MM.1S (cell line): ENCODE data around the gene RBM45.

Experiments used
- DNase-seq: peaks from one replicate; pipeline ENCODE4 v3.0.0-alpha.2; 2015
- H2AFZ ChIP-seq: fragments of 300-600 bp; sonication (generic); 2 replicates; pipeline ENCODE4 v1.6.0; 2016; ENCODE audit warnings: antibody characterized with exemption, low read length
- H3F3A ChIP-seq: fragments of 300-600 bp; sonication (generic); 2 replicates; pipeline ENCODE4 v1.6.1; 2016; ENCODE audit warnings: mild to moderate bottlenecking, antibody characterized with exemption, low read length, moderate library complexity, mixed read lengths; ENCODE audit not compliant: insufficient read depth
- H3K27ac ChIP-seq: fragments of 300-600 bp; sonication (generic); 2 replicates; pipeline ENCODE4 v1.5.1; 2016; ENCODE audit warnings: mild to moderate bottlenecking, low read length
- H3K27me3 ChIP-seq: fragments of 300-600 bp; sonication (generic); replicated peaks from 2 replicates; pipeline ENCODE4 v1.6.0; 2016; ENCODE audit warnings: low read length; ENCODE audit not compliant: insufficient read depth
- H3K36me3 ChIP-seq: fragments of 300-600 bp; sonication (generic); replicated peaks from 2 replicates; pipeline ENCODE4 v1.6.1; 2016; ENCODE audit warnings: mild to moderate bottlenecking, low read length, mixed read lengths; ENCODE audit not compliant: insufficient read depth
- H3K4me1 ChIP-seq: fragments of 300-600 bp; sonication (generic); 2 replicates; pipeline ENCODE4 v1.6.1; 2016; ENCODE audit warnings: low read length, mixed read lengths
- H3K4me2 ChIP-seq: fragments of 300-600 bp; sonication (generic); 2 replicates; pipeline ENCODE4 v1.6.0; 2016; ENCODE audit warnings: low read depth, low read length
- H3K4me3 ChIP-seq: fragments of 300-600 bp; sonication (generic); 2 replicates; pipeline ENCODE4 v1.5.1; 2016; ENCODE audit warnings: low read length, mixed read lengths
- H3K79me2 ChIP-seq: fragments of 300-600 bp; sonication (generic); 2 replicates; pipeline ENCODE4 v1.6.1; 2016; ENCODE audit warnings: mixed run types, low read length, mixed read lengths
- H3K9ac ChIP-seq: fragments of 300-600 bp; sonication (generic); 2 replicates; pipeline ENCODE4 v1.6.1; 2016; ENCODE audit warnings: low read length, mixed read lengths
- H3K9me2 ChIP-seq: fragments of 300-600 bp; sonication (generic); replicated peaks from 2 replicates; pipeline ENCODE4 v1.6.1; 2016; ENCODE audit warnings: mild to moderate bottlenecking, low read length, mixed read lengths; ENCODE audit not compliant: insufficient read depth
- H3K9me3 ChIP-seq: fragments of 300-600 bp; sonication (generic); replicated peaks from 2 replicates; pipeline ENCODE4 v1.6.1; 2016; ENCODE audit warnings: mild to moderate bottlenecking, low read length, mixed read lengths; ENCODE audit not compliant: insufficient read depth
- H4K20me1 ChIP-seq: fragments of 300-600 bp; sonication (generic); 2 replicates; pipeline ENCODE4 v1.6.1; 2016; ENCODE audit warnings: mild to moderate bottlenecking, low read length, moderate library complexity, mixed read lengths; ENCODE audit not compliant: insufficient read depth
- EZH2 ChIP-seq: fragments of 300-600 bp; sonication (generic); optimal IDR thresholded peaks from 2 replicates; pipeline ENCODE3; 2017; ENCODE audit warnings: low read depth, mild to moderate bottlenecking, antibody characterized with exemption, low read length, mixed read lengths
- EZH2phosphoT487 ChIP-seq: fragments of 300-600 bp; sonication (generic); IDR thresholded peaks from 2 replicates; pipeline ENCODE4 v1.6.1; 2018; ENCODE audit warnings: antibody characterized with exemption, low read length
- TF ChIP-seq, protein P1 (sequence below): fragments of 300-600 bp; sonication (generic); IDR thresholded peaks from 2 replicates; pipeline ENCODE4 v1.5.1; 2016; ENCODE audit warnings: antibody characterized with exemption, low read length, mixed read lengths

Gene RBM45

DNA sequence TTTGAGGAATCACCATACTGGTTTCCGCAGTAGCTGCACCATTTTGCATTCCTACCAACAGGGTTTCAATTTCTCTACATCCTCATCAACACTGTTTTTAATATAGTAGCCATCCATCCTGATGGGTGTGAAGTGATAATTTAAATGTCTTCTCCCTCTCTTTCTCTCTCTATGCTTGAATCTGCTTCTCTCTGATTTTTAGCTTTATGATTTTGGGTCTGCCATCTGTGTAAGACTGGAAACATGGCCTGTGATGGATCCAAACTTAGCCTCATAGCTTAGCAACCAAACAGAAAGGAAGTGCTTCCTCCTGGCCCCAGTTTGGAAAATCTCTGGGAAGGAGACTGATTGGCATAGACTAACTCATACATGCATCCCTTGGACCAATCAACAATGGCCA is 48.4 kb downstream of the RBM45 start:
- H3K9me3 ChIP-seq, result no peaks in the 10 kb centered on the region
- H3K36me3 ChIP-seq, result no peaks in the 10 kb centered on the region
- no peak overlapping the region for H3K9ac ChIP-seq
- H3K27ac ChIP-seq, result no peak overlapping the region
- H3K9me2 ChIP-seq, result no peaks in the 10 kb centered on the region
- H3K4me3 ChIP-seq, result no peak overlapping the region
- H3K4me1 ChIP-seq, result no peaks in the 10 kb centered on the region
- H3K4me2 ChIP-seq, result no peak overlapping the region
- no peak for TF ChIP-seq EZH2phosphoT487
- TF ChIP-seq, protein P1, sequence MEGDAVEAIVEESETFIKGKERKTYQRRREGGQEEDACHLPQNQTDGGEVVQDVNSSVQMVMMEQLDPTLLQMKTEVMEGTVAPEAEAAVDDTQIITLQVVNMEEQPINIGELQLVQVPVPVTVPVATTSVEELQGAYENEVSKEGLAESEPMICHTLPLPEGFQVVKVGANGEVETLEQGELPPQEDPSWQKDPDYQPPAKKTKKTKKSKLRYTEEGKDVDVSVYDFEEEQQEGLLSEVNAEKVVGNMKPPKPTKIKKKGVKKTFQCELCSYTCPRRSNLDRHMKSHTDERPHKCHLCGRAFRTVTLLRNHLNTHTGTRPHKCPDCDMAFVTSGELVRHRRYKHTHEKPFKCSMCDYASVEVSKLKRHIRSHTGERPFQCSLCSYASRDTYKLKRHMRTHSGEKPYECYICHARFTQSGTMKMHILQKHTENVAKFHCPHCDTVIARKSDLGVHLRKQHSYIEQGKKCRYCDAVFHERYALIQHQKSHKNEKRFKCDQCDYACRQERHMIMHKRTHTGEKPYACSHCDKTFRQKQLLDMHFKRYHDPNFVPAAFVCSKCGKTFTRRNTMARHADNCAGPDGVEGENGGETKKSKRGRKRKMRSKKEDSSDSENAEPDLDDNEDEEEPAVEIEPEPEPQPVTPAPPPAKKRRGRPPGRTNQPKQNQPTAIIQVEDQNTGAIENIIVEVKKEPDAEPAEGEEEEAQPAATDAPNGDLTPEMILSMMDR, result no peak
- TF ChIP-seq EZH2, result no peak
- no peaks in the 10 kb centered on the region for H4K20me1 ChIP-seq
- no peak overlapping the region for H2AFZ ChIP-seq
- no peaks in the 10 kb centered on the region for H3K79me2 ChIP-seq
- no peaks in the 10 kb centered on the region for H3F3A ChIP-seq
- H3K27me3 ChIP-seq, result no peaks in the 10 kb centered on the region
- no peak for DNase-seq

DNA sequence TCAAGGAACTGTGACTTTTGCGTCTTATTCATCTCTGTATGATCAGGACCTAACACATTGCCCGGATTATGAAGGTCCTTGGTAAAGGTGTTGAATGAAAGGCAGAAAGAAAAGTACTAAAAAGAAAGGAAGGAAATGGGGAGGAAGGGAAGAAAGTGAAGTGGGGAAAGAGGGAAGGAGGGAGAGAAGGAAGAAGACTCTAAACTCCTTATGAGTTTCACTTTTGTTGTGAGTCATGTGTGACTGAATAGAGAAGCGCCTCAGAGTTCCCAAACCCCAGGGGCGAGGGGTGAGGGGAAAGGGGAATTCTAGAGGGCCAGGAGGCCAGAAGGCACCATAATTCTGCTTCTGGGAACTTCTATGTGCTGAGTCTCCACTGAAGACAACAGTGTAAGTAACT is 51.2 kb downstream of the RBM45 start:
- no peaks in the 10 kb centered on the region for H3F3A ChIP-seq
- no peaks in the 10 kb centered on the region for H3K4me1 ChIP-seq
- no peaks in the 10 kb centered on the region for H3K79me2 ChIP-seq
- H3K4me3 ChIP-seq, result no peak overlapping the region
- no peaks in the 10 kb centered on the region for H4K20me1 ChIP-seq
- H3K4me2 ChIP-seq, result no peak overlapping the region
- no peaks in the 10 kb centered on the region for H3K9me2 ChIP-seq
- no peak overlapping the region for H3K27ac ChIP-seq
- H3K9me3 ChIP-seq, result no peaks in the 10 kb centered on the region
- TF ChIP-seq, protein P1, result no peak
- no peak for TF ChIP-seq EZH2
- no peak for TF ChIP-seq EZH2phosphoT487
- H3K9ac ChIP-seq, result no peak overlapping the region
- H3K36me3 ChIP-seq, result no peaks in the 10 kb centered on the region
- H3K27me3 ChIP-seq, result no peaks in the 10 kb centered on the region
- no peak overlapping the region for H2AFZ ChIP-seq
- no peak for DNase-seq

DNA sequence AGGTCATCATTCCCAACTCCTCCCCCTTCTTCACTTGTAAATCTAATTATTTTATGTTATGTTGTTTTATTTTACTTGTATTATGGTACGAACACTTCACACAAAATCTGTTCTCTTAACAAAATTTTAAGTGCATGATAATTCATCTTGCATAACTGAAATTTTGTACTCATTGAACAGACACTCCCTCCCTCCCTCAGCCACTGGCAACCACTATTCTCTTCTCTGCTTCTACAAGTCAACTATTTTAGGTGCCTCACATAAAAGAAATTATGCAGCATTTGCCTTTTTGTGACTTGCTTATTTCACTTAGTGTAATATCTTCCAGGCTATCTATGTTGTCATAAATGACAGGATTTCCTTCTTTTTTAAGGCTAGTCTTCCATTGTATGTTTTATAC is 51.7 kb downstream of the RBM45 start:
- Histone ChIP-seq H3K4me1 (no peaks in the 10 kb centered on the region), H3K9me3 (no peaks in the 10 kb centered on the region), H3K4me3 (no peak overlapping the region), H3K36me3 (no peaks in the 10 kb centered on the region), H3K9ac (no peak overlapping the region), H3K4me2 (no peak overlapping the region), H4K20me1 (no peaks in the 10 kb centered on the region), H3F3A (no peaks in the 10 kb centered on the region), H3K27ac (no peak overlapping the region), H3K9me2 (no peaks in the 10 kb centered on the region), H2AFZ (no peak overlapping the region), H3K27me3 (no peaks in the 10 kb centered on the region), H3K79me2 (no peaks in the 10 kb centered on the region)
- no peak for DNase-seq
- TF ChIP-seq EZH2phosphoT487, result no peak
- no peak for TF ChIP-seq EZH2
- TF ChIP-seq, protein P1, result no peak
